Omental fat pad (tissue), 4 donors: ENCODE data around the gene TCF21. TPM values are rescaled to one million over a fixed set of nuclear protein-coding genes. Genes with fewer than 3 reads are reported as not detected.
"Not testable (repeated sequence)": the region's sequence is repeated elsewhere in the genome, so short reads cannot be mapped to it uniquely, and the experiment has no call there.

ENCODE experiments used
- ATAC-seq: fragments of 150-250 bp; one replicate; pipeline ENCODE4 v1.9.1; 2016; ENCODE audit warnings: mild to moderate bottlenecking, moderate library complexity; ENCODE audit not compliant: low FRiP score
- DNase-seq: peaks from one replicate; pipeline ENCODE4 v3.0.0-alpha.2; 2019; ENCODE audit warnings: low spot score
- CTCF ChIP-seq, 3 donors: fragments of 450-650 bp; IDR thresholded peaks; one replicate each; pipeline ENCODE4 v1.5.1; 2016 to 2017; ENCODE audit warnings: antibody characterized with exemption in 3 of 3, mild to moderate bottlenecking in 3 of 3, moderate library complexity in 2 of 3
- total RNA-seq, 4 donors: library from RNA; depleted of rRNA; stranded (reverse); fragments of >200 nt; gene quantifications; one replicate each; pipeline ENCODE4 v1.1.0, GENCODE V29; 2016

Gene TCF21
- total RNA-seq, 4 donors from 2014 or later = 5.8 to 13.7 (median 7.1) TPM

DNA sequence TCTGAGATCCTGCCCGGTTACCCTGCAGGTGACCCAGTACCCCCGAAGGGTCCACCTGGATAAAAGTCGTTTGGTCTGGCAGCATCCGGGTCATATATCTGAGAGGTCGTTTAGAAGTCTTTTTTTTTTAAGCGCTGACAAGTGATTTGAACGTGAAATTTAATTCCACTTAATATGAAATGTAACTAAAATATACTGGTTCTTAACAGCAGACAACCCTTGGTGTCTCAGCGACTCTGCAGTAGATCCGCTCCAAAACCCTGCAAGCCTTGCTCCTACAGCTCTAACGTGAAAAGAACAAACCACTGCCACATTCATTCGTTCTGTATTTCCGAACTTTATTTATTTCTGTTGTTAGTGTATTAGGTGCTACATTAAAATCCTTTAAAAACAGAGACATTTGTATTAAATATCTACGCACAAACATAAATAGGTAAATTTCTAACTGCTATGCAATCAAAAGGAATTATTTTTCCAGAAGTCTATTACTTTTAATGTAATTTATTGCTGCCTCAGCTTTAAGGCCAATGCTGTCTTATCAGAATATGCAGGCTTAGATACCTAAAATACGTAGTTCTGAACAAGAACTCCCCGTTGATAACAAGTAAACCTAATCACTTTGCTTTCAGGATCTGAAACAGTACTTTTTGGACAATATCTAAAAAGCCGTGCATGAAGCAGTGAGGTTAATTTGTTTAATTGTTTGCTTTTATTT lies 33.5 kb upstream of the TCF21 start:
- ATAC-seq (no peak), DNase-seq (no peak)
- no peak for TF ChIP-seq CTCF (IDR thresholded peaks at IDR 0.05)

DNA sequence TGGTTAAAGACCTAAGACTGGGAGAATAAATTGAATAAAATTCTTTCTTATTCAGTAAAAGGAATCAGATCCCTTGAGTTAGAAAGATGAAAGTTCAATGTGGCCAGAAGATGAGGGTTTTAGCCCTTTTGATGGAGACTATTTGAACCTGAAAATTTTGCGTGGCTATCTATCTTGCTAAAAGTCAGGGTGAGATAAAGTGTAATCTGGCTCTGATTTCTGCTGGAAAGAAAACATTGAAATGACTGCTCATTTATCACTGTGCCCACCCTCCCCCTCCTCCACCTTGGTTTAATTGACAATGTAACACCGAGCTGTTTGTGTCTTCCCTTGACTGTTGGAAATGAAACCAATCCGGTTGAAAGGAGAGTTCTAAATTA lies 32.9 kb upstream of the TCF21 start:
- no peak for TF ChIP-seq CTCF (IDR thresholded peaks at IDR 0.05)
- DNase-seq (no peak), ATAC-seq (no peak)

- no peak for ATAC-seq
- TF ChIP-seq CTCF (IDR thresholded peaks at IDR 0.05) = no peak
- no peak for DNase-seq
Observed at GRCh38 chr6:133856911-133857310, 32.0 kb upstream of the TCF21 start.

- DNase-seq = no peak
- TF ChIP-seq CTCF (IDR thresholded peaks at IDR 0.05) = no peak
- no peak for ATAC-seq
Observed at GRCh38 chr6:133857696-133858095, 31.2 kb upstream of the TCF21 start.

- not testable (repeated sequence) for ATAC-seq, DNase-seq
Observed at GRCh38 chr6:133861337-133861736, 27.6 kb upstream of the TCF21 start.

GRCh38 chr6:133863228-133863627 lies 25.7 kb upstream of the TCF21 start:
- DNase-seq (no peak), ATAC-seq (no peak)
- TF ChIP-seq CTCF (IDR thresholded peaks at IDR 0.05) = no peak

DNA sequence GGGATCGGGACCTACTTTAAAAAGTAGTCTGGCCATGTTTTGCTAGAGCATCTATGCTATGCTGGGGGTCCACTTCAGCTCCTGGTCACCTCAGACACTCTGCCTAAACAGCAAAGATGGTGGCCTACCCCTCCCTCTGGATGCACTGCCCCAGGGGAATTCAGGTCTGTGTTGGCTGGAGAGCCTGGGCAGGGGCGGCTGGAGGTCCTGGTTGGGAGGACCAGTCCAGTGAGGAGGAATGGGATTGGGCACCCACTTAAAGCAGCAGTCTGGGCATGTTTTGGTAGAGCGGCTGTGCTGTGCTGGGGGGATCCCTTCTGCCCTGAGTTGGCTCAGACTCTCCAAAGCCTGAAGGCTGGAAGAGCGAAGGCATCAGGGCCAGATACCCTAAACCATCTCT lies 23.2 kb upstream of the TCF21 start:
- DNase-seq (no peak), ATAC-seq (no peak)
- TF ChIP-seq CTCF (IDR thresholded peaks at IDR 0.05) = no peak
